DND-41 (cell line): ENCODE measurements around the gene HMGA1.

Source experiments
- ATAC-seq: fragments of 200-7000 bp; cut with Tn5 transposase; 3 replicates; pipeline ENCODE4 v1.9.1; 2021; ENCODE audit warnings: low read depth; ENCODE audit not compliant: insufficient read depth
- DNase-seq: peaks from one replicate; pipeline ENCODE4 v3.0.0-alpha.2; 2020
- H2AFZ ChIP-seq: 2 replicates; pipeline ENCODE4 v1.6.0; 2012; ENCODE audit warnings: low read depth, low read length
- H3K27ac ChIP-seq: 2 replicates; pipeline ENCODE4 v1.5.1; 2012; ENCODE audit warnings: low read length, inconsistent platforms
- H3K27me3 ChIP-seq: fragments of 200-600 bp; sonication (generic); 2 replicates; pipeline ENCODE4 v1.6.0; 2012; ENCODE audit warnings: low read length, mild to moderate bottlenecking, inconsistent platforms; ENCODE audit not compliant: insufficient read depth, poor library complexity
- H3K36me3 ChIP-seq: 2 replicates; pipeline ENCODE4 v1.5.1; 2012; ENCODE audit warnings: low read length, inconsistent platforms; ENCODE audit not compliant: insufficient read depth
- H3K4me1 ChIP-seq: 2 replicates; pipeline ENCODE4 v1.5.1; 2012; ENCODE audit warnings: mild to moderate bottlenecking, low read length; ENCODE audit not compliant: insufficient read depth
- H3K4me2 ChIP-seq: 2 replicates; pipeline ENCODE4 v1.6.0; 2012; ENCODE audit warnings: mild to moderate bottlenecking, moderate library complexity, low read length, inconsistent platforms; ENCODE audit not compliant: insufficient read depth
- H3K4me3 ChIP-seq, 2 experiments: fragments of 200-600 bp in 1 of 2; shearing (Covaris generic) in 1 of 2; 2 replicates each; pipeline ENCODE4 v1.5.1; 2012 to 2016; ENCODE audit warnings: inconsistent platforms in 2 of 2, low read length in 2 of 2, mild to moderate bottlenecking in 2 of 2, low read depth in 1 of 2, moderate library complexity in 1 of 2
- H3K79me2 ChIP-seq: 2 replicates; pipeline ENCODE4 v1.6.0; 2012; ENCODE audit warnings: low read length, inconsistent platforms; ENCODE audit not compliant: insufficient read depth
- H3K9ac ChIP-seq: 2 replicates; pipeline ENCODE4 v1.6.0; 2012; ENCODE audit warnings: low read depth, mild to moderate bottlenecking, inconsistent platforms, low read length, moderate library complexity
- H3K9me3 ChIP-seq: 2 replicates; pipeline ENCODE4 v1.5.1; 2012; ENCODE audit warnings: low read length, moderate library complexity, mild to moderate bottlenecking, inconsistent platforms; ENCODE audit not compliant: insufficient read depth, severe bottlenecking
- H4K20me1 ChIP-seq: 2 replicates; pipeline ENCODE4 v1.6.0; 2012; ENCODE audit warnings: low read length; ENCODE audit not compliant: insufficient read depth
- CTCF ChIP-seq: IDR thresholded peaks from 2 replicates; pipeline ENCODE4 v1.5.1; 2012; ENCODE audit warnings: borderline replicate concordance, low read length, moderate library complexity, mild to moderate bottlenecking; ENCODE audit not compliant: poor library complexity, severe bottlenecking; ENCODE audit errors: extremely low read depth
- EZH2 ChIP-seq: IDR thresholded peaks from 3 replicates; pipeline ENCODE4 v1.6.1; 2012; ENCODE audit warnings: borderline replicate concordance, low read depth, mild to moderate bottlenecking, moderate library complexity, low read length, inconsistent platforms; ENCODE audit not compliant: severe bottlenecking

HMGA1 gene

DNA sequence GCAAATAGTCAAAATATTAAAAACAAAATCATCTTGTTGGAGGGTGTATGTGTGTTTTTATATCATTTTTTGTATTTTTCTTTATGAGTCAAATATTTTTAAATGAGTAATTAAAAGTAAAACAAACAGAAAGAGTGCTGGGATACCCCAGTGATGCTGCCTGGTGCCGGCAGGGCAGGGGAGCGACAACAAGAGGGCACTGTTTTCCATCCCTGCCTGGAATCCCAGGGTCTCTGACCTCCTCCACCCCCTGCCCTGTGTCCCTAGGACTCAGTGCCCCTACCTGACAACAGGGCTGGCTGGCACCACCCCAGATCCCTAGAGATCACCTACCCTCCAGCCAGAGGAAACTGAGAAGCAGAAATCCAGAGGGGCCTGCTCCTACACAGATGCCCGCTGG is 41.9 kb upstream of the HMGA1 start:
- Histone ChIP-seq H2AFZ (no peak overlapping the region), H4K20me1 (no peaks in the 10 kb centered on the region), H3K4me1 (peaks cover 11% of the 10 kb centered on the region), H3K79me2 (no peaks in the 10 kb centered on the region), H3K27ac (no peak overlapping the region), H3K4me2 (no peak overlapping the region), H3K4me3 (no peak overlapping the region), H3K27me3 (peaks cover 7% of the 10 kb centered on the region), H3K9me3 (no peaks in the 10 kb centered on the region), H3K9ac (no peak overlapping the region), H3K36me3 (no peaks in the 10 kb centered on the region)
- DNase-seq (no peak), ATAC-seq (no peak)
- TF ChIP-seq CTCF (peak; percentile 28), EZH2 (no peak)

- 0 out of 4 replicates have a peak overlapping the region, but pooled peaks of 1 of the 2 experiments have one; percentile 52 for H3K4me3 ChIP-seq
- peak overlapping the region; percentile 69 for H3K4me2 ChIP-seq
- H3K79me2 ChIP-seq: no peaks in the 10 kb centered on the region
- DNase-seq: no peak
- no peak overlapping the region for H3K27ac ChIP-seq
- no peak for ATAC-seq
- peaks cover 7% of the 10 kb centered on the region for H3K27me3 ChIP-seq
- no peaks in the 10 kb centered on the region for H3K9me3 ChIP-seq
- no peaks in the 10 kb centered on the region for H3K36me3 ChIP-seq
- peak overlapping the region; percentile 38; the same call in 1 of the 2 replicates for H3K9ac ChIP-seq
- no peak for TF ChIP-seq EZH2
- TF ChIP-seq CTCF: no peak
- H2AFZ ChIP-seq: peak overlapping the region; percentile 84
- peaks cover 11% of the 10 kb centered on the region for H3K4me1 ChIP-seq
- no peaks in the 10 kb centered on the region for H4K20me1 ChIP-seq
These were observed 41.0 kb upstream of the HMGA1 start for GRCh38 chr6:34195726-34196115.

- H3K27ac ChIP-seq: no peak overlapping the region
- no peaks in the 10 kb centered on the region for H3K36me3 ChIP-seq
- TF ChIP-seq EZH2 (no peak), CTCF (peak; percentile 91)
- H3K4me2 ChIP-seq: peak overlapping the region; percentile 69
- ATAC-seq: peak; percentile 96
- H2AFZ ChIP-seq: peak overlapping the region; percentile 84
- peaks cover 11% of the 10 kb centered on the region for H3K4me1 ChIP-seq
- DNase-seq: peak; percentile 81
- peak overlapping the region; percentile 38 for H3K9ac ChIP-seq
- H3K4me3 ChIP-seq: peak overlapping the region in 1 of 2 experiments; percentile 52; a peak in 2 of 4 replicates
- no peaks in the 10 kb centered on the region for H3K9me3 ChIP-seq
- no peaks in the 10 kb centered on the region for H3K79me2 ChIP-seq
- H4K20me1 ChIP-seq: no peaks in the 10 kb centered on the region
- peaks cover 7% of the 10 kb centered on the region for H3K27me3 ChIP-seq
These were observed 40.4 kb upstream of the HMGA1 start for GRCh38 chr6:34196116-34196832.
